IMR-90 (cell line): ENCODE results near the gene PDLIM4. TPM values are rescaled to one million over a fixed set of nuclear protein-coding genes. Genes with fewer than 3 reads are reported as not detected.

Experiments
- ATAC-seq: fragments of 200-7000 bp; cut with Tn5 transposase; 2 replicates; pipeline ENCODE4 v1.9.1; 2020; ENCODE audit warnings: low read depth, mild to moderate bottlenecking, moderate library complexity
- BruUV-seq: library from RNA; stranded (reverse); fragments of 400-500 nt; replicated peaks from 2 replicates; lab custom pipeline; 2021; lab: Mats Ljungman, UMichigan
- CTCF ChIA-PET: fragments of 300-600 bp; formaldehyde crosslinking; extraction: SDS; loops from one replicate; lab custom pipeline; 2021; ENCODE audit warnings: antibody characterized with exemption; lab: Yijun Ruan, JAX
- POLR2A ChIA-PET: fragments of 300-600 bp; sonication (Branson Sonifier 250); formaldehyde crosslinking; loops from one replicate; lab custom pipeline; 2022; ENCODE audit warnings: antibody characterized with exemption; ENCODE audit not compliant: unreplicated experiment; lab: Charles Lee
- DNase-seq: peaks from one replicate; pipeline ENCODE4 v3.0.0; 2013
- H2AFZ ChIP-seq: replicated peaks from 2 replicates; pipeline ENCODE3; 2013; ENCODE audit warnings: low read length, mild to moderate bottlenecking; ENCODE audit not compliant: poor library complexity
- H2AK5ac ChIP-seq: 2 replicates; pipeline ENCODE4 v1.6.1; 2013; ENCODE audit warnings: low read depth, low read length, inconsistent platforms
- H2AK9ac ChIP-seq: replicated peaks from 2 replicates; pipeline ENCODE3; 2013; ENCODE audit warnings: mild to moderate bottlenecking, low read depth, low read length, moderate library complexity; ENCODE audit not compliant: poor library complexity
- H2BK120ac ChIP-seq: 2 replicates; pipeline ENCODE4 v1.6.1; 2013; ENCODE audit warnings: low read depth, low read length, inconsistent platforms
- H2BK15ac ChIP-seq: 3 replicates; pipeline ENCODE4 v1.6.1; 2013; ENCODE audit warnings: low read depth, low read length, inconsistent platforms
- H2BK20ac ChIP-seq: 2 replicates; pipeline ENCODE4 v1.6.1; 2013; ENCODE audit warnings: low read depth, mild to moderate bottlenecking, inconsistent platforms, low read length, moderate library complexity
- H2BK5ac ChIP-seq: 2 replicates; pipeline ENCODE4 v1.6.1; 2013; ENCODE audit warnings: mild to moderate bottlenecking, low read depth, low read length, inconsistent platforms; ENCODE audit not compliant: poor library complexity, severe bottlenecking
- H3K14ac ChIP-seq: replicated peaks from 2 replicates; pipeline ENCODE4 v1.6.1; 2013; ENCODE audit warnings: low read depth, low read length, inconsistent platforms
- H3K18ac ChIP-seq: 2 replicates; pipeline ENCODE4 v1.6.1; 2013; ENCODE audit warnings: low read depth, low read length, control low read depth
- H3K23ac ChIP-seq: 2 replicates; pipeline ENCODE4 v1.6.1; 2013; ENCODE audit warnings: low read depth, low read length, inconsistent platforms
- H3K27ac ChIP-seq: 2 replicates; pipeline ENCODE4 v1.5.1; 2013; ENCODE audit warnings: mild to moderate bottlenecking, control low read depth, low read length; ENCODE audit not compliant: insufficient read depth
- H3K27me3 ChIP-seq: 2 replicates; pipeline ENCODE4 v1.6.1; 2013; ENCODE audit warnings: low read length; ENCODE audit not compliant: control insufficient read depth, insufficient read depth
- H3K36me3 ChIP-seq: 2 replicates; pipeline ENCODE4 v1.6.1; 2013; ENCODE audit warnings: low read length, mixed read lengths; ENCODE audit not compliant: control insufficient read depth, insufficient read depth
- H3K4ac ChIP-seq: 2 replicates; pipeline ENCODE4 v1.6.1; 2013; ENCODE audit warnings: low read depth, low read length, inconsistent platforms
- H3K4me1 ChIP-seq: 2 replicates; pipeline ENCODE4 v1.6.1; 2013; ENCODE audit warnings: low read length, mixed read lengths; ENCODE audit not compliant: control insufficient read depth, insufficient read depth
- H3K4me2 ChIP-seq: 2 replicates; pipeline ENCODE4 v1.6.1; 2013; ENCODE audit warnings: low read depth, mild to moderate bottlenecking, control low read depth, low read length, moderate library complexity
- H3K4me3 ChIP-seq: 2 replicates; pipeline ENCODE4 v1.5.1; 2013; ENCODE audit warnings: low read depth, mild to moderate bottlenecking, control low read depth, low read length, moderate library complexity; ENCODE audit not compliant: insufficient read depth
- H3K56ac ChIP-seq: 2 replicates; pipeline ENCODE4 v1.6.1; 2013; ENCODE audit warnings: low read length, inconsistent platforms; ENCODE audit not compliant: insufficient read depth; ENCODE audit errors: extremely low read depth
- H3K79me1 ChIP-seq, 2 experiments: 2 replicates each; pipeline ENCODE4 v1.6.1; 2013; ENCODE audit warnings: low read length in 2 of 2, inconsistent platforms in 1 of 2, low read depth in 1 of 2
- H3K9ac ChIP-seq: 2 replicates; pipeline ENCODE4 v1.6.1; 2013; ENCODE audit warnings: low read depth, low read length, control low read depth
- H3K9me1 ChIP-seq: 2 replicates; pipeline ENCODE4 v1.6.1; 2013; ENCODE audit warnings: low read length, inconsistent platforms; ENCODE audit not compliant: insufficient read depth
- H3K9me3 ChIP-seq: 2 replicates; pipeline ENCODE4 v1.6.1; 2013; ENCODE audit warnings: low read length; ENCODE audit not compliant: control insufficient read depth, insufficient read depth
- H4K20me1 ChIP-seq: 2 replicates; pipeline ENCODE4 v1.6.1; 2013; ENCODE audit warnings: low read length, inconsistent platforms; ENCODE audit not compliant: insufficient read depth
- H4K5ac ChIP-seq: 2 replicates; pipeline ENCODE4 v1.6.1; 2013; ENCODE audit warnings: mild to moderate bottlenecking, low read depth, low read length, control low read depth
- H4K8ac ChIP-seq, 2 experiments: 2 replicates each; pipeline ENCODE4 v1.6.1; 2013; ENCODE audit warnings: low read depth in 2 of 2, low read length in 2 of 2, control low read depth in 1 of 2, inconsistent platforms in 1 of 2
- H4K91ac ChIP-seq: 2 replicates; pipeline ENCODE4 v1.6.1; 2013; ENCODE audit warnings: low read depth, low read length, inconsistent platforms; ENCODE audit not compliant: insufficient read depth
- BHLHE40 ChIP-seq: fragments of 150-350 bp; IDR thresholded peaks from 2 replicates; pipeline ENCODE4 v1.6.1; 2016; ENCODE audit warnings: mild to moderate bottlenecking, low read depth, low read length
- CEBPB ChIP-seq: IDR thresholded peaks from 2 replicates; pipeline ENCODE4 v1.6.1; 2012; ENCODE audit warnings: low read depth, low read length, improper control_type of control experiment
- CHD1 ChIP-seq: IDR thresholded peaks from 2 replicates; pipeline ENCODE4 v1.6.1; 2012; ENCODE audit warnings: low read depth, low read length, improper control_type of control experiment
- FOS ChIP-seq: fragments of 150-350 bp; IDR thresholded peaks from 2 replicates; pipeline ENCODE4 v1.6.1; 2016; ENCODE audit warnings: low read depth, low read length
- MAFK ChIP-seq: IDR thresholded peaks from 2 replicates; pipeline ENCODE4 v1.6.1; 2012; ENCODE audit warnings: low read depth, low read length, improper control_type of control experiment
- MAZ ChIP-seq: IDR thresholded peaks from 2 replicates; pipeline ENCODE4 v1.6.1; 2012; ENCODE audit warnings: low read depth, mild to moderate bottlenecking, low read length, improper control_type of control experiment, moderate library complexity, borderline replicate concordance
- MXI1 ChIP-seq: IDR thresholded peaks from 2 replicates; pipeline ENCODE4 v1.6.1; 2012; ENCODE audit warnings: low read depth, mild to moderate bottlenecking, low read length, moderate library complexity, borderline replicate concordance
- NFE2L2 ChIP-seq: fragments of 150-350 bp; IDR thresholded peaks from 2 replicates; pipeline ENCODE4 v1.6.1; 2016; ENCODE audit warnings: low read depth, mild to moderate bottlenecking, low read length
- POLR2A ChIP-seq: IDR thresholded peaks from 2 replicates; pipeline ENCODE4 v1.6.1; 2012; ENCODE audit warnings: mild to moderate bottlenecking, low read depth, low read length
- RAD21 ChIP-seq: IDR thresholded peaks from 2 replicates; pipeline ENCODE4 v1.6.1; 2012; ENCODE audit warnings: low read length, improper control_type of control experiment
- RCOR1 ChIP-seq: IDR thresholded peaks from 2 replicates; pipeline ENCODE4 v1.6.1; 2012; ENCODE audit warnings: mild to moderate bottlenecking, low read length, improper control_type of control experiment; ENCODE audit not compliant: insufficient replicate concordance
- RFX5 ChIP-seq: IDR thresholded peaks from 2 replicates; pipeline ENCODE4 v1.8.0; 2012; ENCODE audit warnings: low read depth, mild to moderate bottlenecking, low read length, moderate library complexity
- SMC3 ChIP-seq: fragments of 150-350 bp; IDR thresholded peaks from 2 replicates; pipeline ENCODE4 v1.6.1; 2016; ENCODE audit warnings: low read depth, mild to moderate bottlenecking, antibody characterized with exemption, low read length, moderate library complexity
- WGBS, 2 experiments: methylation state at CpG; one replicate each; pipeline versions ENCODE4 v1.1.5 to v1.1.7; 2013; ENCODE audit warnings: missing lambda C conversion rate in 2 of 2; ENCODE audit not compliant: insufficient read length in 1 of 2; ENCODE audit errors: extremely low coverage in 2 of 2; 5-methylcytosine and 5-hydroxymethylcytosine counted together
- dilution Hi-C: fragments of 300-500 bp; cut with HindIII; formaldehyde crosslinking; loops from one replicate; pipeline ENCODE4 v1.14.3; 2018; ENCODE audit warnings: low sequenced_read_pairs; ENCODE audit not compliant: unreplicated experiment
- in situ Hi-C: fragments of 300-500 bp; cut with MboI; formaldehyde crosslinking; loops from 3 replicates; pipeline ENCODE4 v1.14.3; 2019; ENCODE audit warnings: low sequenced_read_pairs, inconsistent platforms, mixed read lengths
- intact Hi-C: fragments of 100-400 bp; cut with micrococcal nuclease; formaldehyde crosslinking; loops from 2 replicates; pipeline ENCODE4 v1.10.0; 2022
- polyA plus RNA-seq, 3 experiments: library from polyadenylated mRNA; depleted of rRNA; stranded (reverse); fragments of >200 nt; gene quantifications; 2 replicates each; pipeline ENCODE4 v1.2.3, GENCODE V29; 2012; ENCODE audit warnings: low replicate concordance in 1 of 3
- total RNA-seq: library from RNA; depleted of rRNA; stranded (reverse); fragments of >200 nt; gene quantifications from 2 replicates; pipeline ENCODE4 v1.2.3, GENCODE V29; 2012
- TF ChIP-seq, protein P1 (sequence below): fragments of 150-350 bp; IDR thresholded peaks from 2 replicates; pipeline ENCODE4 v1.6.1; 2017; ENCODE audit warnings: mild to moderate bottlenecking, antibody characterized with exemption, low read length, low read depth
- TF ChIP-seq, protein P2 (sequence below): fragments of 150-350 bp; IDR thresholded peaks from 2 replicates; pipeline ENCODE4 v1.6.1; 2016; ENCODE audit warnings: low read depth, mild to moderate bottlenecking, low read length, moderate library complexity, borderline replicate concordance
- TF ChIP-seq, protein P3 (sequence below): conservative IDR thresholded peaks from 2 replicates; pipeline ENCODE4 v1.5.1; 2012; ENCODE audit warnings: mild to moderate bottlenecking, low read depth, low read length, improper control_type of control experiment

The PDLIM4 gene
- total and polyA plus RNA-seq, 2 of the 4 experiments (the other 2 are of a cell fraction) = 61.1 to 214 TPM

DNA sequence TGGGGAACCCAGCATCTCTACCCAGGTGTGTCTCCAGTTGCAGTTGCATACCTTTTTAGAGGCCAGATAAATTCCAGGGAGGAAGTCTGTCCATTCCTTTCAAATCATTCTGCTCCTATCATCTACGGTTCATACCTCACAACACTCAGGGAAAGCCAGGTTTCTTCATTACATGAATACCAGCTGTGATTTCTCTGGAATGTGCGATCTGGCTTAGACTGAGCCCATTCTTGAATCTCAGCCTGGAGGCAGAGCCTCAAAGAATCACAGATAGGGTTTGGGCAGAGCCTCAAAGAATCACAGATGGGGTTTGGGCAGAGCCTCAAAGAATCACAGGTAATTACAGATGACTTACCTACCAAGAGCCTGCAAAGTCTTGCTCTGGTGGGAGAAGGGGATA, 37.0 kb upstream of the PDLIM4 start:
- Histone ChIP-seq H3K9ac (no peak overlapping the region), H2BK120ac (no peak overlapping the region), H2AK5ac (no peak overlapping the region), H3K23ac (no peak overlapping the region), H3K18ac (no peak overlapping the region), H4K20me1 (peaks cover 56% of the 10 kb centered on the region), H3K9me3 (no peaks in the 10 kb centered on the region), H3K9me1 (peaks cover 49% of the 10 kb centered on the region), H4K91ac (no peak overlapping the region), H3K4me2 (no peak overlapping the region), H3K27ac (no peak overlapping the region), H2BK15ac (no peak overlapping the region), H2AK9ac (no peak overlapping the region), H2BK20ac (no peak overlapping the region), H3K4me3 (no peak overlapping the region), H3K14ac (no peak overlapping the region), H4K5ac (no peak overlapping the region), H2AFZ (no peak overlapping the region), H2BK5ac (no peak overlapping the region), H3K27me3 (no peaks in the 10 kb centered on the region), H3K36me3 (peaks cover 17% of the 10 kb centered on the region), H4K8ac (no peak overlapping the region), H3K56ac (no peak overlapping the region), H3K4ac (no peak overlapping the region), H3K79me1 (peaks cover 38 to 83% of the 10 kb centered on the region in 2 experiments), H3K4me1 (peaks cover 32% of the 10 kb centered on the region)
- no TSS peak for BruUV-seq
- in situ Hi-C loops = no loop called here
- dilution Hi-C loops = no loop called here
- intact Hi-C loops = no loop called here
- no peak for ATAC-seq
- WGBS, 2 experiments = no CpG with 5 or more reads among the region's 2 CpGs
- CTCF ChIA-PET = no interaction called here
- TF ChIP-seq MXI1 (no peak), MAFK (no peak), NFE2L2 (no peak), POLR2A (no peak), SMC3 (no peak), MAZ (no peak), RCOR1 (no peak), CEBPB (no peak), RAD21 (no peak), CHD1 (no peak), FOS (no peak), RFX5 (no peak), BHLHE40 (no peak)
- TF ChIP-seq, protein P1, sequence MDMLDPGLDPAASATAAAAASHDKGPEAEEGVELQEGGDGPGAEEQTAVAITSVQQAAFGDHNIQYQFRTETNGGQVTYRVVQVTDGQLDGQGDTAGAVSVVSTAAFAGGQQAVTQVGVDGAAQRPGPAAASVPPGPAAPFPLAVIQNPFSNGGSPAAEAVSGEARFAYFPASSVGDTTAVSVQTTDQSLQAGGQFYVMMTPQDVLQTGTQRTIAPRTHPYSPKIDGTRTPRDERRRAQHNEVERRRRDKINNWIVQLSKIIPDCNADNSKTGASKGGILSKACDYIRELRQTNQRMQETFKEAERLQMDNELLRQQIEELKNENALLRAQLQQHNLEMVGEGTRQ = no peak
- TF ChIP-seq, protein P2, sequence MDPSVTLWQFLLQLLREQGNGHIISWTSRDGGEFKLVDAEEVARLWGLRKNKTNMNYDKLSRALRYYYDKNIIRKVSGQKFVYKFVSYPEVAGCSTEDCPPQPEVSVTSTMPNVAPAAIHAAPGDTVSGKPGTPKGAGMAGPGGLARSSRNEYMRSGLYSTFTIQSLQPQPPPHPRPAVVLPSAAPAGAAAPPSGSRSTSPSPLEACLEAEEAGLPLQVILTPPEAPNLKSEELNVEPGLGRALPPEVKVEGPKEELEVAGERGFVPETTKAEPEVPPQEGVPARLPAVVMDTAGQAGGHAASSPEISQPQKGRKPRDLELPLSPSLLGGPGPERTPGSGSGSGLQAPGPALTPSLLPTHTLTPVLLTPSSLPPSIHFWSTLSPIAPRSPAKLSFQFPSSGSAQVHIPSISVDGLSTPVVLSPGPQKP = no peak
- TF ChIP-seq, protein P3, sequence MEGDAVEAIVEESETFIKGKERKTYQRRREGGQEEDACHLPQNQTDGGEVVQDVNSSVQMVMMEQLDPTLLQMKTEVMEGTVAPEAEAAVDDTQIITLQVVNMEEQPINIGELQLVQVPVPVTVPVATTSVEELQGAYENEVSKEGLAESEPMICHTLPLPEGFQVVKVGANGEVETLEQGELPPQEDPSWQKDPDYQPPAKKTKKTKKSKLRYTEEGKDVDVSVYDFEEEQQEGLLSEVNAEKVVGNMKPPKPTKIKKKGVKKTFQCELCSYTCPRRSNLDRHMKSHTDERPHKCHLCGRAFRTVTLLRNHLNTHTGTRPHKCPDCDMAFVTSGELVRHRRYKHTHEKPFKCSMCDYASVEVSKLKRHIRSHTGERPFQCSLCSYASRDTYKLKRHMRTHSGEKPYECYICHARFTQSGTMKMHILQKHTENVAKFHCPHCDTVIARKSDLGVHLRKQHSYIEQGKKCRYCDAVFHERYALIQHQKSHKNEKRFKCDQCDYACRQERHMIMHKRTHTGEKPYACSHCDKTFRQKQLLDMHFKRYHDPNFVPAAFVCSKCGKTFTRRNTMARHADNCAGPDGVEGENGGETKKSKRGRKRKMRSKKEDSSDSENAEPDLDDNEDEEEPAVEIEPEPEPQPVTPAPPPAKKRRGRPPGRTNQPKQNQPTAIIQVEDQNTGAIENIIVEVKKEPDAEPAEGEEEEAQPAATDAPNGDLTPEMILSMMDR = no peak
- POLR2A ChIA-PET = no interaction called here
- peak; percentile 10 for DNase-seq
